Mesothelial cell of epicardium (in vitro differentiated cells): ENCODE measurements around the gene PDGFD. TPM values are rescaled to one million over a fixed set of nuclear protein-coding genes. Genes with fewer than 3 reads are reported as not detected.

Experiments
- DNase-seq, 2 experiments: peaks; one replicate each; pipeline ENCODE4 v3.0.0; 2021; ENCODE audit warnings: low spot score in 2 of 2; ENCODE audit not compliant: unreplicated experiment in 2 of 2
- H3K27ac Mint-ChIP-seq: 2 replicates; pipeline ENCODE4 v1.8.0; 2021; ENCODE audit warnings: mixed read lengths
- H3K27me3 Mint-ChIP-seq: 2 replicates; pipeline ENCODE4 v1.8.0; 2021; ENCODE audit warnings: low read depth, mixed read lengths
- H3K36me3 Mint-ChIP-seq: 2 replicates; pipeline ENCODE4 v1.8.0; 2021; ENCODE audit warnings: mixed read lengths
- H3K4me1 Mint-ChIP-seq: 2 replicates; pipeline ENCODE4 v1.8.0; 2021; ENCODE audit warnings: mixed read lengths
- H3K4me3 Mint-ChIP-seq: 2 replicates; pipeline ENCODE4 v1.8.0; 2021; ENCODE audit warnings: mild to moderate bottlenecking, moderate library complexity, mixed read lengths
- H3K9me3 Mint-ChIP-seq: 2 replicates; pipeline ENCODE4 v1.8.0; 2021; ENCODE audit warnings: mixed read lengths
- total RNA-seq: library from RNA; stranded (reverse); gene quantifications from 3 replicates; pipeline ENCODE4 v1.2.1, GENCODE V29; 2021
- TF ChIP-seq, protein P1 (sequence below): fragments of 200-600 bp; sonication (generic); IDR thresholded peaks from one replicate; pipeline ENCODE4 v1.5.0; 2021; ENCODE audit warnings: antibody characterized with exemption; ENCODE audit not compliant: unreplicated experiment

PDGFD gene
- total RNA-seq, 1 donor from 2014 or later = 29.1 TPM

DNA sequence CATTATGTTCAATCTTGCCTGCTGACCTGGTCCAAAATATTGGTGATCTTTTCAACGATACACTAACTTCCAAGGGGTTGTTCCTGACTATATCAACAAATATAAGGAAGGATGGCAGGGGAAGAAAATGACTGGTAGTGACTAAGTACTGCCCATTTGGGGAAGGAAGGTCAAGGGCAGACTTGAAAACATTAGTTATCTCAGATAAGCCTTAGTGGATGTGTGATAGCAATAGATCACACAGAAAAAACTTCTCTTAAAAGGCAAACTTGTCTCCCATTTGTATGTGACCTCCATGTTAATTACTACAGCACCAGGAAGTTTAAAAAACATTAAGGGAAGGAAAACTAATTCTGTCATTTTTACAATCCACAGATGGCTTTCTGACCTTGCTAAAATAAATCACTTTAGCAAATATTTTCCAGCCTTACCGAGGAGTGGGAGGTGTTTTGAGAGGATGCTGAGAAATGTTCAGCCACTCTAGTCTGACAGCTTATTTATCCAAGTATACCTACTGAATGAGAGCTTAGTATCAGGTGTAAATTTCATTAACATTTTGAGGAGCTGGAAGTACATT lies 215.7 kb downstream of the PDGFD start:
- H3K36me3 Mint-ChIP-seq = peaks cover 10% of the 10 kb centered on the region
- peaks cover 21% of the 10 kb centered on the region for H3K4me1 Mint-ChIP-seq
- H3K4me3 Mint-ChIP-seq = no peak overlapping the region
- H3K9me3 Mint-ChIP-seq = peaks cover 3% of the 10 kb centered on the region
- no peak for DNase-seq
- no peak overlapping the region for H3K27ac Mint-ChIP-seq
- H3K27me3 Mint-ChIP-seq = no peaks in the 10 kb centered on the region
- TF ChIP-seq, protein P1, sequence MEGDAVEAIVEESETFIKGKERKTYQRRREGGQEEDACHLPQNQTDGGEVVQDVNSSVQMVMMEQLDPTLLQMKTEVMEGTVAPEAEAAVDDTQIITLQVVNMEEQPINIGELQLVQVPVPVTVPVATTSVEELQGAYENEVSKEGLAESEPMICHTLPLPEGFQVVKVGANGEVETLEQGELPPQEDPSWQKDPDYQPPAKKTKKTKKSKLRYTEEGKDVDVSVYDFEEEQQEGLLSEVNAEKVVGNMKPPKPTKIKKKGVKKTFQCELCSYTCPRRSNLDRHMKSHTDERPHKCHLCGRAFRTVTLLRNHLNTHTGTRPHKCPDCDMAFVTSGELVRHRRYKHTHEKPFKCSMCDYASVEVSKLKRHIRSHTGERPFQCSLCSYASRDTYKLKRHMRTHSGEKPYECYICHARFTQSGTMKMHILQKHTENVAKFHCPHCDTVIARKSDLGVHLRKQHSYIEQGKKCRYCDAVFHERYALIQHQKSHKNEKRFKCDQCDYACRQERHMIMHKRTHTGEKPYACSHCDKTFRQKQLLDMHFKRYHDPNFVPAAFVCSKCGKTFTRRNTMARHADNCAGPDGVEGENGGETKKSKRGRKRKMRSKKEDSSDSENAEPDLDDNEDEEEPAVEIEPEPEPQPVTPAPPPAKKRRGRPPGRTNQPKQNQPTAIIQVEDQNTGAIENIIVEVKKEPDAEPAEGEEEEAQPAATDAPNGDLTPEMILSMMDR = no peak

DNA sequence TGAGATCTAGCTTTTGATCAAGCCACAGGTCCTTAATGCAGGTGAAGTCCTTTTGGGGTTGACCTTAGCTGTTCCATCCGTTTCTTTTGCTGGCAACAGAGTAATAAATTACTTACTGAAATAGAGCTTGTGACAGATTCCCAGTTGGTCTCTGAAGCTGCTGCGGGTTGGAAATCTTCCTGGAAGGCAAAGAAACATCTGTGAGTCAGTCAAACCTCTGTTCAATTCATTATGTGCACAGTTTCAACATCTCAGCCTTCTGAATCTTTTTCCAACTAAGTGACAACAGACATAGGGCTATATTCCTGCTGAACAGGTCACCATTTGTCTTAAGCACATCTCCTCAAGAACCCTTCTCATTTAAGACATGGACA lies 216.4 kb downstream of the PDGFD start:
- H3K4me3 Mint-ChIP-seq = no peak overlapping the region
- peaks cover 11% of the 10 kb centered on the region for H3K36me3 Mint-ChIP-seq
- no peaks in the 10 kb centered on the region for H3K27me3 Mint-ChIP-seq
- peaks cover 21% of the 10 kb centered on the region for H3K4me1 Mint-ChIP-seq
- H3K27ac Mint-ChIP-seq = peak overlapping the region; percentile 54
- TF ChIP-seq, protein P1 = no peak
- DNase-seq = no peak
- peaks cover 4% of the 10 kb centered on the region for H3K9me3 Mint-ChIP-seq

DNA sequence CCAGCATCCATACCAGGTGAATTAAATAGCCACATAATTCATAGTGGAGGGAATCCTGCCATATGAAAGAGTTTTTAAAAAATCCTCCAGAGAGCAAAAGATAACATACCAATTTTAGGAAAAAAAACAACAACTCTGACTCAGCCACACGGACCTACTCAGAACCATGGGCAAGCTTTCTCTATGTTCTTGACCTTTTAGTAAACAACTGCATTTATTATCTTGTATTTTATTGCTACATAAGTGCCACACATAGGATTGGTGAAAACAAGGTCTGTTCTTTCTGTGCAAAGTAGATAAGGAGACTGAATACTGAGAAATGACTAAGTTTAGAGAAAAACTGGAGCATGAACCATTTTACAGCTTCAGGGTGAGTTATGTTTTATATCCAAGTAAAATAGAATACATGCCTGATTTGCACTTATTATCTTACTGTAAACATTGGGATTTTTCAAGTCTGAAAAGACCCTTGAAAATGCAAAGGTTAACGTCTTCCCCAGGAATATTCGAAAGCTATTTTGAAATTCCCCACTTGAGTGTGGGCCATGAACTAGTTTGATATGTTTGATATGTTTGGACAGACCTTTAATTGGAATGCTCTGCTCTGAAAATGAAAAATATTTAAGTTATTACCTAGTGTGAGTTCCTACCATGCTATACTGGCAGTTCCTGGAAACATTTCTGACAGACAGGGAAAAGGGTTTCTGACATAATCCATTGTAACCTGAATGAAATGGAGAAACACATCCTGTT lies 217.0 kb downstream of the PDGFD start:
- H3K9me3 Mint-ChIP-seq = peaks cover 4% of the 10 kb centered on the region
- H3K27ac Mint-ChIP-seq = peak overlapping the region; percentile 54
- TF ChIP-seq, protein P1 = no peak
- H3K27me3 Mint-ChIP-seq = no peaks in the 10 kb centered on the region
- H3K4me1 Mint-ChIP-seq = peaks cover 21% of the 10 kb centered on the region
- H3K4me3 Mint-ChIP-seq = no peak overlapping the region
- H3K36me3 Mint-ChIP-seq = peaks cover 11% of the 10 kb centered on the region
- no peak for DNase-seq

DNA sequence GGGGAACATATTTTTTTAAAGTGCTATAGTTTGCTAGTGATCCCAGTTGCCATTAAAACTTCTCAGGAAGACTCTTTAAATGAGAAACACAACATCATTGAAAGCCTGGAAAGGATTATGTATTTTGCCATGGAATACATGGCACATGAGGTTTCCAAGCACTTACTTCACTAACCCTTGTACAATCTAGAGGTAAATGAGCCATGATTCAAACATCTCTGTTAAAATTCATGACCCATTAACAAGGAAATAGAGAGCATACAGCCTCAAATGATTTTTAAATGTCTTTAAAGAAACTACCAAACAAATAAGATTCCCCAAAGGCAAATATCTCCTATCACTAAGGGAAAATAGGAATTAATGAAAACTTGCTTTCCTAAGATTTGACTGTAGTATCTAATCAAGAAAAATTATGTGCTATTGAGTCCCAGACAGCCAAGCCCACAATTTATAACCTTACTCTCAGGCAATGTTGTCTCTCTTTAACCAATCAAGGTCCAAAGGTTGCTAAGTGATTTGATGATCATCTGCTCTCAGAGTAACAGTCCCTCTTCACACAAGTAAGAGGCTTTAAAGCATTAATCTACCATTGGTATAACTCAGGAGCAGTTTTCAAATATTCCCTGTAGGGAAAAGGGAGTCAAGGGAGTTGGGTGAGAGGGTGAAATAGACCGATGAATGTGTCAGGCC lies 219.6 kb downstream of the PDGFD start:
- H3K4me1 Mint-ChIP-seq = peaks cover 24% of the 10 kb centered on the region
- no peak for DNase-seq
- H3K4me3 Mint-ChIP-seq = no peak overlapping the region
- TF ChIP-seq, protein P1 = no peak
- no peaks in the 10 kb centered on the region for H3K27me3 Mint-ChIP-seq
- H3K9me3 Mint-ChIP-seq = peaks cover 4% of the 10 kb centered on the region
- H3K27ac Mint-ChIP-seq = no peak overlapping the region
- peaks cover 8% of the 10 kb centered on the region for H3K36me3 Mint-ChIP-seq

DNA sequence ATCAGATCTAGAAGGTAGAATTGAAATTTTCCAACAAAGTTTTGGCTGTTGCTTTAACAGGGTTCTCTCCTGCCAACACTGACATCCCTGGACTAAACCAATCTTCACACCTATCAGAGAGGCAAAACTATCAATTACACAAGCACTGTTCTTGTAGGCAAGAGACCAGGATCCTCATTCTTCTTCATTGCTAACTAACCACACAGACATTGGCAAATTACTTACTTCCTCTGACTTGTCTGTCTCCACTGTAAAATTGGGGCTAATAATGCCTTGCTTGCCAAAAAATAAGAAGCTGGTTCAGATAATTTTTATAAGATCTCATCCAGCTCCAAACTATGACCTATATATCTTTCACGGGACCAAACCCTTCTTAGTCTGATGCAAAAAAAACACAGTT lies 221.3 kb downstream of the PDGFD start:
- TF ChIP-seq, protein P1 = no peak
- Mint-ChIP-seq H3K36me3 (peaks cover 11% of the 10 kb centered on the region), H3K27ac (no peak overlapping the region), H3K27me3 (no peaks in the 10 kb centered on the region), H3K4me1 (peaks cover 15% of the 10 kb centered on the region), H3K4me3 (no peak overlapping the region), H3K9me3 (peaks cover 4% of the 10 kb centered on the region)
- DNase-seq = no peak
